AG20443 (cell line): ENCODE data around the gene ADGRG7.

Source experiments
- DNase-seq: peaks from one replicate; pipeline ENCODE4 v3.0.0; 2012; ENCODE audit warnings: low spot score, mixed read lengths

Gene ADGRG7

GRCh38 chr3:100743535-100743934 lies 134.1 kb downstream of the ADGRG7 start:
- DNase-seq, result no peak

GRCh38 chr3:100744671-100745070 lies 135.3 kb downstream of the ADGRG7 start:
- DNase-seq, result no peak
